ENCODE results near the gene CIITA.
A peak's percentile ranks its signal among the peaks of the same experiment; 100 is the strongest.

The CIITA gene

GRCh38 chr16:10868104-10868595 lies 8.9 kb upstream of the CIITA start:
- no peak overlapping the region for H3K27ac ChIP-seq
- TF ChIP-seq ZFX (IDR thresholded peaks at IDR 0.05) (no peak), CTCF (conservative IDR thresholded peaks at IDR 0.05) (no peak)

- TF ChIP-seq ZFX (IDR thresholded peaks at IDR 0.05) (no peak), CTCF (conservative IDR thresholded peaks at IDR 0.05) (no peak)
- H3K27ac ChIP-seq = no peak overlapping the region
These were observed 8.2 kb upstream of the CIITA start for GRCh38 chr16:10868596-10869469.

- H3K27ac ChIP-seq = no peak overlapping the region
- TF ChIP-seq CTCF (conservative IDR thresholded peaks at IDR 0.05) (no peak), ZFX (IDR thresholded peaks at IDR 0.05) (no peak)
These were observed 6.7 kb upstream of the CIITA start for GRCh38 chr16:10870137-10870776.

GRCh38 chr16:10870808-10871156 lies 6.2 kb upstream of the CIITA start:
- H3K27ac ChIP-seq = peak overlapping the region; percentile 5; the same call in 1 of the 2 replicates
- TF ChIP-seq CTCF (conservative IDR thresholded peaks at IDR 0.05) = no peak
- TF ChIP-seq ZFX (IDR thresholded peaks at IDR 0.05) = no peak

- H3K27ac ChIP-seq = peak overlapping the region; percentile 5; the same call in 1 of the 2 replicates
- TF ChIP-seq CTCF (conservative IDR thresholded peaks at IDR 0.05) (no peak), ZFX (IDR thresholded peaks at IDR 0.05) (no peak)
These were observed 5.6 kb upstream of the CIITA start for GRCh38 chr16:10871157-10871991.

- no peak for TF ChIP-seq CTCF (conservative IDR thresholded peaks at IDR 0.05)
- no peak for TF ChIP-seq ZFX (IDR thresholded peaks at IDR 0.05)
- H3K27ac ChIP-seq = no peak overlapping the region
These were observed 687 bp upstream of the CIITA start for GRCh38 chr16:10876315-10876714.

All from C4-2B (cell line).